Colonic mucosa (tissue), 4 donors: ENCODE measurements around the gene PPP1R37. TPM values are rescaled to one million over a fixed set of nuclear protein-coding genes. Genes with fewer than 3 reads are reported as not detected.
A peak's percentile ranks its signal among the peaks of the same experiment; 100 is the strongest.

Experiments
- DNase-seq: peaks from one replicate; pipeline ENCODE4 v3.0.0-alpha.2; 2020
- H3K27ac ChIP-seq: fragments of 200-600 bp; one replicate; pipeline ENCODE4 v1.8.0; 2021
- H3K27me3 ChIP-seq: fragments of 200-600 bp; one replicate; pipeline ENCODE4 v1.8.0; 2021
- H3K36me3 ChIP-seq: fragments of 200-600 bp; one replicate; pipeline ENCODE4 v1.8.0; 2021
- H3K4me1 ChIP-seq: fragments of 200-600 bp; one replicate; pipeline ENCODE4 v1.8.0; 2021; ENCODE audit warnings: mild to moderate bottlenecking
- H3K4me3 ChIP-seq: fragments of 200-600 bp; one replicate; pipeline ENCODE4 v1.8.0; 2021
- H3K9ac ChIP-seq, 2 donors: one replicate each; pipeline ENCODE4 v1.7.0; 2013; ENCODE audit warnings: control low read depth in 2 of 2, low read depth in 2 of 2, low read length in 2 of 2
- H3K9me3 ChIP-seq: fragments of 200-600 bp; one replicate; pipeline ENCODE4 v1.8.0; 2021
- intact Hi-C: fragments of 100-400 bp; cut with DNase I; formaldehyde crosslinking; loops from one replicate; pipeline ENCODE4 v1.14.1; 2022
- total RNA-seq, 2 donors: library from RNA; stranded (reverse); fragmentation: NEBNext Ultra II Directional in 1 of 2; extraction: Animal tissue kit (Norgen Biotek cat#: 25700) in 1 of 2; gene quantifications; one replicate each; pipeline ENCODE4 v1.2.1, GENCODE V29; 2021
- TF ChIP-seq, protein P1 (sequence below): fragments of 200-600 bp; IDR thresholded peaks from one replicate; pipeline ENCODE4 v1.8.0; 2022; ENCODE audit warnings: antibody characterized with exemption, mild to moderate bottlenecking
- donor health status: healthy.
- donor health status: DM: no; HTN: no; CAD: no.
- donor health status: DM: no; HTN: no; CAD: no.

The PPP1R37 gene
- total RNA-seq, 2 donors from 2014 or later: 28.2 to 46.9 TPM

DNA sequence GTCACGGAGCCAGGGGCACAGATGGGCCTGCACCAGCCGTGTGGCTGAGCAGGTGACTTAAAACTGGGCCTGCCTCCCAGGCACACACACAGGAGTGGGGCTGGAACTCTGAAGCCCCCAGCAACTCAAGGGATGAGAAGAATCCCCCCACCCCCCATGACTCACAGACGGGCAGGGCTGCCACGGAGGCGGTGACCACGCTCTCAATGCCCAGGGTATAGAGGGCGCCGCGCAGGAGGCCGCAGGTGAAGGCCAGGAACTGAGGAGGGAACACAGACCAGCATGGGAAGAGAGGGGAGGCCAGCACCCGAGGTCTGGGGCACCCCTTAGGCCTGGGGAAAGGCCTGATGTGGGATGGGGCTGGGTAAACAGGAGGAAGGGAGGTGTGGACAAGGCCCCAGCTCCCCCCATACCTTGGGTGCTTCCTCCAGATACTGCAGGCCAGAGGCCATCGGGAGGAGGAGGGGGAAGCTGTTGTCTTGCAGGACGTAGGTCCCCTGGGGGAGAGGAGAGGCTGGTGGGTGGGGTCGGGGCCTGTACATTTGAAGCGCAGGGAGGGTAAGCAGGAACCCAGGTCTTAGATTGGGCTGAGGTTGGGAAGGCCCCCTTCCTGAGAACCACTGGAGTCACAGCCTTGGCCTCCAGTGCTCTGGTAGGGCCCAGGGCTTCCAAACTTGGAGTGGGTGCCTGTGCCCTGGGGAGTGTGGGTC lies 70.9 kb downstream of the PPP1R37 start:
- DNase-seq: no peak
- Histone ChIP-seq H3K27ac (no peak overlapping the region), H3K4me1 (peaks cover 8% of the 10 kb centered on the region), H3K9me3 (no peaks in the 10 kb centered on the region), H3K27me3 (peaks cover 6% of the 10 kb centered on the region), H3K9ac (no peak overlapping the region), H3K36me3 (no peaks in the 10 kb centered on the region), H3K4me3 (no peak overlapping the region)
- intact Hi-C loops: no loop called here
- TF ChIP-seq, protein P1, sequence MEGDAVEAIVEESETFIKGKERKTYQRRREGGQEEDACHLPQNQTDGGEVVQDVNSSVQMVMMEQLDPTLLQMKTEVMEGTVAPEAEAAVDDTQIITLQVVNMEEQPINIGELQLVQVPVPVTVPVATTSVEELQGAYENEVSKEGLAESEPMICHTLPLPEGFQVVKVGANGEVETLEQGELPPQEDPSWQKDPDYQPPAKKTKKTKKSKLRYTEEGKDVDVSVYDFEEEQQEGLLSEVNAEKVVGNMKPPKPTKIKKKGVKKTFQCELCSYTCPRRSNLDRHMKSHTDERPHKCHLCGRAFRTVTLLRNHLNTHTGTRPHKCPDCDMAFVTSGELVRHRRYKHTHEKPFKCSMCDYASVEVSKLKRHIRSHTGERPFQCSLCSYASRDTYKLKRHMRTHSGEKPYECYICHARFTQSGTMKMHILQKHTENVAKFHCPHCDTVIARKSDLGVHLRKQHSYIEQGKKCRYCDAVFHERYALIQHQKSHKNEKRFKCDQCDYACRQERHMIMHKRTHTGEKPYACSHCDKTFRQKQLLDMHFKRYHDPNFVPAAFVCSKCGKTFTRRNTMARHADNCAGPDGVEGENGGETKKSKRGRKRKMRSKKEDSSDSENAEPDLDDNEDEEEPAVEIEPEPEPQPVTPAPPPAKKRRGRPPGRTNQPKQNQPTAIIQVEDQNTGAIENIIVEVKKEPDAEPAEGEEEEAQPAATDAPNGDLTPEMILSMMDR: no peak

GRCh38 chr19:45164577-45165335 lies 71.8 kb downstream of the PPP1R37 start:
- H3K4me1 ChIP-seq: peaks cover 8% of the 10 kb centered on the region
- no peaks in the 10 kb centered on the region for H3K9me3 ChIP-seq
- H3K27me3 ChIP-seq: peaks cover 6% of the 10 kb centered on the region
- intact Hi-C loops: no loop called here
- no peak overlapping the region for H3K9ac ChIP-seq
- H3K36me3 ChIP-seq: no peaks in the 10 kb centered on the region
- no peak overlapping the region for H3K27ac ChIP-seq
- H3K4me3 ChIP-seq: no peak overlapping the region
- DNase-seq: peak; percentile 75
- TF ChIP-seq, protein P1: no peak

DNA sequence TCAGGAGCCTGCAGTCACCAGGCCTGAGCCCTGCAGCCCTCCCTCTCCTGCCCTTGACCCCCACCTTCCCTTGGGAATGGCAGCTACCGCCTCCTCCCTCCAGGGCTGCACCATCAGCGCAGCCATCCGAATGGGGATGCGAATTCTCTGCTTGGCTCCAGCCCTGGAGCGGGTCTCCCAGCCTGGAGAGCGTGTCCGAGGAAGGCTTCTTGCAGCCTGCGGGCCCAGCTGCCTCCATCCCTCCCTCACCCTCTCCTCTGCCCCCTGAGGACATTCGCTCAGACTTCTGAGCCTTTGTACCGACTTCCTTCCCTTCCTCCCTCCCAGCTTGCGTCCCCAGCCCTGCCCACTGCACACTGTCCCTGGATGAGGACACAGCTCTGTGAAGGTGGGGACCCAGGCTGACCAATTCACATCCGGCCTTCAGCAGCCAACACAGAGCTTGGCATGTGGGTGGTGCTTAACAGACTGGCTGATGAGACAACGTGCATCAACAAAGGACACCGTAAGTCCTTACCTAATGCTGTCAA lies 73.8 kb downstream of the PPP1R37 start:
- H3K9ac ChIP-seq: no peak overlapping the region
- H3K4me1 ChIP-seq: peaks cover 8% of the 10 kb centered on the region
- H3K36me3 ChIP-seq: no peaks in the 10 kb centered on the region
- intact Hi-C loops: no loop called here
- H3K9me3 ChIP-seq: no peaks in the 10 kb centered on the region
- H3K4me3 ChIP-seq: no peak overlapping the region
- no peak for DNase-seq
- TF ChIP-seq, protein P1: no peak
- H3K27me3 ChIP-seq: no peaks in the 10 kb centered on the region
- H3K27ac ChIP-seq: no peak overlapping the region

DNA sequence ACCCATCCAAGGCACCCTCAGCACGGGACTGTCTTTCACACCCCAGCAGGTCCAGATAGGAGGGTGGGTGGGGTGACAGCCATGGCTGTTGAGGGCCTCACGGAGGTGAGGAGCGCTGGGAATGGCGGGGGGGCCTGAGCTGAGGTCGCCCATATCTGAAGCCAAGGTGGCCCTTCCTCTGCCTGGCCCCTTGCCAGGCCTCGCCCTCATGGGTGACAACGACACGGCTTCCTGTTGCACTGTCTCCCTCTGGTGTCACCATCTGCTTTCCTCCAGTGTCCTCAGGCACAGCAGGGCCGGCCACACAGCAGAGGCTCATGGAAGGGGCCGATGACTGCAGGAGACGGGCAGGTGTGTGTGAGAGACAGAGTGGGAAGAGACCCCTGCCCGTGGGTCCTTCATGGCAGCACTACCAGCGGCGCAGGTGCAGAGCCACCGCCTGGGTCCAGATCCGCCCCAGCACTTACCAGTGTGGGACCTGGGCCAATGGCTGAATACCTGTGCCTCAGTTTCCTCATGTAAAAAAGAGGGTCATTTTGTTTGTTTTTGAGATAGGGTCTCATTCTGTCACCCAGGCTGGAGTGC lies 75.9 kb downstream of the PPP1R37 start:
- Histone ChIP-seq H3K4me3 (no peak overlapping the region), H3K36me3 (no peaks in the 10 kb centered on the region), H3K4me1 (peaks cover 8% of the 10 kb centered on the region), H3K9ac (no peak overlapping the region), H3K27ac (no peak overlapping the region), H3K27me3 (no peaks in the 10 kb centered on the region), H3K9me3 (no peaks in the 10 kb centered on the region)
- intact Hi-C loops: no loop called here
- DNase-seq: no peak
- TF ChIP-seq, protein P1: no peak

GRCh38 chr19:45169602-45170001 lies 76.6 kb downstream of the PPP1R37 start:
- Histone ChIP-seq H3K9me3 (no peaks in the 10 kb centered on the region), H3K4me1 (peaks cover 5% of the 10 kb centered on the region), H3K9ac (no peak overlapping the region), H3K4me3 (no peak overlapping the region), H3K27me3 (no peaks in the 10 kb centered on the region), H3K27ac (no peak overlapping the region), H3K36me3 (no peaks in the 10 kb centered on the region)
- TF ChIP-seq, protein P1: no peak
- no peak for DNase-seq
- intact Hi-C loops: no loop called here
